ENCODE data around the gene METTL13.

The METTL13 gene

GRCh38 chr1:171834821-171835220 lies 53.4 kb downstream of the METTL13 start:
- Histone ChIP-seq H3K4me2 (ENCODE audit: low read length) (no peak overlapping the region), H3K4me1 (ENCODE audit: control insufficient read depth, insufficient read depth, low read length) (no peaks in the 10 kb centered on the region), H3K27me3 (ENCODE audit: control insufficient read depth, insufficient read depth, low read length) (no peaks in the 10 kb centered on the region), H3K4me3 (ENCODE audit: low read length) (no peak overlapping the region), H3K9ac (ENCODE audit: low read depth, low read length) (no peak overlapping the region), H3K9me3 (replicated peaks; ENCODE audit: low read length) (no peaks in the 10 kb centered on the region), H3K36me3 (ENCODE audit: insufficient read depth, low read length) (no peaks in the 10 kb centered on the region)

- no peaks in the 10 kb centered on the region for H3K9me3 ChIP-seq (replicated peaks; ENCODE audit: low read length)
- H3K36me3 ChIP-seq (ENCODE audit: insufficient read depth, low read length) = no peaks in the 10 kb centered on the region
- no peak overlapping the region for H3K9ac ChIP-seq (ENCODE audit: low read depth, low read length)
- H3K4me3 ChIP-seq (ENCODE audit: low read length) = no peak overlapping the region
- no peaks in the 10 kb centered on the region for H3K27me3 ChIP-seq (ENCODE audit: control insufficient read depth, insufficient read depth, low read length)
- no peak overlapping the region for H3K4me2 ChIP-seq (ENCODE audit: low read length)
- no peaks in the 10 kb centered on the region for H3K4me1 ChIP-seq (ENCODE audit: control insufficient read depth, insufficient read depth, low read length)
These were observed 54.4 kb downstream of the METTL13 start for GRCh38 chr1:171835891-171836290.

GRCh38 chr1:171841050-171841910 lies 59.8 kb downstream of the METTL13 start, which contains the start of gene DNM3:
TSS of gene DNM3 (plus strand) at chr1:171841498. CDS start at chr1:171841657, 159 bp downstream.
- H3K36me3 ChIP-seq (ENCODE audit: insufficient read depth, low read length) = no peaks in the 10 kb centered on the region
- H3K4me1 ChIP-seq (ENCODE audit: control insufficient read depth, insufficient read depth, low read length) = peaks cover 7% of the 10 kb centered on the region
- peak within 1 kb of the TSS; percentile 100 for H3K4me2 ChIP-seq (ENCODE audit: low read length)
- peak within 1 kb of the TSS; percentile 87 for H3K4me3 ChIP-seq (ENCODE audit: low read length)
- no peaks in the 10 kb centered on the region for H3K9me3 ChIP-seq (replicated peaks; ENCODE audit: low read length)
- peaks cover 5% of the 10 kb centered on the region for H3K27me3 ChIP-seq (ENCODE audit: control insufficient read depth, insufficient read depth, low read length)
- H3K9ac ChIP-seq (ENCODE audit: low read depth, low read length) = peak within 1 kb of the TSS; percentile 74

GRCh38 chr1:171841931-171842761 lies 60.7 kb downstream of the METTL13 start:
- Histone ChIP-seq H3K4me3 (ENCODE audit: low read length) (peak overlapping the region; percentile 87), H3K27me3 (ENCODE audit: control insufficient read depth, insufficient read depth, low read length) (peaks cover 5% of the 10 kb centered on the region), H3K4me1 (ENCODE audit: control insufficient read depth, insufficient read depth, low read length) (peaks cover 7% of the 10 kb centered on the region), H3K9ac (ENCODE audit: low read depth, low read length) (peak overlapping the region; percentile 74), H3K4me2 (ENCODE audit: low read length) (peak overlapping the region; percentile 100), H3K36me3 (ENCODE audit: insufficient read depth, low read length) (no peaks in the 10 kb centered on the region), H3K9me3 (replicated peaks; ENCODE audit: low read length) (no peaks in the 10 kb centered on the region)

- Histone ChIP-seq H3K4me3 (ENCODE audit: low read length) (no peak overlapping the region), H3K9me3 (replicated peaks; ENCODE audit: low read length) (no peaks in the 10 kb centered on the region), H3K4me1 (ENCODE audit: control insufficient read depth, insufficient read depth, low read length) (peaks cover 7% of the 10 kb centered on the region), H3K4me2 (ENCODE audit: low read length) (no peak overlapping the region), H3K27me3 (ENCODE audit: control insufficient read depth, insufficient read depth, low read length) (peaks cover 5% of the 10 kb centered on the region), H3K9ac (ENCODE audit: low read depth, low read length) (no peak overlapping the region), H3K36me3 (ENCODE audit: insufficient read depth, low read length) (no peaks in the 10 kb centered on the region)
These were observed 62.9 kb downstream of the METTL13 start for GRCh38 chr1:171844381-171844780.

- H3K36me3 ChIP-seq (ENCODE audit: insufficient read depth, low read length) = no peaks in the 10 kb centered on the region
These were observed 64.5 kb downstream of the METTL13 start for GRCh38 chr1:171845998-171846397.

More at GRCh38 chr1:171845998-171846397, 64.5 kb downstream of the METTL13 start:
- Histone ChIP-seq H3K9me3 (replicated peaks; ENCODE audit: low read length) (no peaks in the 10 kb centered on the region), H3K4me3 (ENCODE audit: low read length) (no peak overlapping the region), H3K9ac (ENCODE audit: low read depth, low read length) (no peak overlapping the region), H3K4me1 (ENCODE audit: control insufficient read depth, insufficient read depth, low read length) (peaks cover 7% of the 10 kb centered on the region), H3K4me2 (ENCODE audit: low read length) (no peak overlapping the region), H3K27me3 (ENCODE audit: control insufficient read depth, insufficient read depth, low read length) (peaks cover 5% of the 10 kb centered on the region)

Small RNA genes lying within 50 kb of the gene (small RNA-seq; reads per million reads assigned to genes)
- 0.21 reads per million for gene RF00601
